ENCODE measurements around the gene OR6B1. TPM values are rescaled to one million over a fixed set of nuclear protein-coding genes. Genes with fewer than 3 reads are reported as not detected.

OR6B1 gene
- total and polyA plus RNA-seq, 9 of the 15 experiments (the other 6 are each of a cell fraction or from before 2014, with no cell fraction given): not detected

GRCh38 chr7:143958781-143959180, 41.3 kb upstream of the OR6B1 start:
- Histone ChIP-seq H3K79me2 (ENCODE audit: control insufficient read depth, insufficient read depth, low read length) (no peaks in the 10 kb centered on the region), H3K9me1 (ENCODE audit: control insufficient read depth, insufficient read depth, low read length) (no peaks in the 10 kb centered on the region), H3K27ac (ENCODE audit: extremely low read depth, low read depth, low read length) (no peak overlapping the region), H3K4me3 (no peak overlapping the region), H3K9me3 (replicated peaks; ENCODE audit: control insufficient read depth, insufficient read depth, low read depth, low read length) (no peaks in the 10 kb centered on the region), H3K9ac (ENCODE audit: insufficient read depth in 1 of 2, low read depth in 2 of 2, low read length in 2 of 2) (no peak overlapping the region), H3K27me3 (ENCODE audit: control insufficient read depth in 2 of 2, insufficient read depth in 2 of 2, low read length in 2 of 2) (no peaks in the 10 kb centered on the region), H2AFZ (ENCODE audit: low read depth, low read length) (no peak overlapping the region), H3K4me2 (ENCODE audit: insufficient read depth, low read length) (no peak overlapping the region), H3K36me3 (ENCODE audit: control insufficient read depth, insufficient read depth, low read length) (no peaks in the 10 kb centered on the region), H4K20me1 (replicated peaks; ENCODE audit: control insufficient read depth, insufficient read depth, low read length) (no peaks in the 10 kb centered on the region), H3K4me1 (replicated peaks in 1 of 2; ENCODE audit: control insufficient read depth in 2 of 2, insufficient read depth in 2 of 2, low read length in 2 of 2) (no peaks in the 10 kb centered on the region)
- BruUV-seq (replicated peaks): no TSS peak
- CTCF ChIA-PET (ENCODE audit: low intra/inter-chr PET ratio): interaction anchor here (1.1 kb wide), 1 partner anchor 14 kb away, joined by 3 read pairs; no protein-coding TSS in a partner anchor
- no peak for TF ChIP-seq RCOR1 (IDR thresholded peaks at IDR 0.05; ENCODE audit: borderline replicate concordance in 1 of 2, low read depth in 2 of 2, low read length in 2 of 2)
- TF ChIP-seq KDM5B (IDR thresholded peaks at IDR 0.05; ENCODE audit: insufficient replicate concordance, low read depth, low read length): no peak
- TF ChIP-seq RFX1 (IDR thresholded peaks at IDR 0.05): peak; percentile 17; the same call in 1 of the 2 replicates
- no peak for TF ChIP-seq SREBF2 (CRISPR knock-in tag; IDR thresholded peaks at IDR 0.05)
- no peak for TF ChIP-seq ZNF398 (CRISPR knock-in tag; IDR thresholded peaks at IDR 0.05)
- POLR2A ChIA-PET: no interaction called here
- no peak for ATAC-seq
- in situ Hi-C loops (cut with MboI): no loop called here
- intact Hi-C loops (cut with micrococcal nuclease): no loop called here
- no peak for DNase-seq (ENCODE audit: extremely low read depth in 1 of 4, low spot score in 3 of 4)
- FAIRE-seq: no peak
- WGBS (ENCODE audit: insufficient coverage, low coverage, missing lambda C conversion rate): 0% methylated on average over 3 of the region's 3 CpGs
